CD4-positive, alpha-beta T cell (primary cell): ENCODE measurements around the gene WFDC2. TPM values are rescaled to one million over a fixed set of nuclear protein-coding genes. Genes with fewer than 3 reads are reported as not detected.

Source experiments
- ATAC-seq: fragments of 200-7000 bp; cut with Tn5 transposase; one replicate; pipeline ENCODE4 v1.10.0; 2022; ENCODE audit warnings: mild to moderate bottlenecking; ENCODE audit not compliant: poor library complexity
- CTCF ChIA-PET: fragments of 350-600 bp; sonication (Branson Sonifier 250); formaldehyde crosslinking; loops from one replicate; lab custom pipeline; 2021; ENCODE audit warnings: antibody characterized with exemption, inconsistent platforms; lab: Charles Lee
- POLR2A ChIA-PET: fragments of 350-600 bp; sonication (Branson Sonifier 250); formaldehyde crosslinking; loops from one replicate; lab custom pipeline; 2021; ENCODE audit warnings: antibody characterized with exemption, inconsistent platforms; lab: Charles Lee
- DNase-seq, 14 experiments: peaks; one replicate each; pipeline ENCODE4 v3.0.0-alpha.2; 2013 to 2020; ENCODE audit warnings: mixed read lengths in 2 of 14
- H3K27ac ChIP-seq, 2 donors: one replicate each; pipeline versions ENCODE4 v1.5.1 to v1.7.0; 2013; ENCODE audit warnings: low read length in 2 of 2, low read depth in 1 of 2, mild to moderate bottlenecking in 1 of 2
- H3K27me3 ChIP-seq, 2 experiments: 1 replicate in 1 of 2; 2 replicates in 1 of 2; pipeline versions ENCODE4 v1.6.1 to v1.7.0; 2013; ENCODE audit warnings: low read length in 2 of 2, control low read depth in 1 of 2, mild to moderate bottlenecking in 1 of 2, moderate library complexity in 1 of 2; ENCODE audit not compliant: insufficient read depth in 2 of 2, control insufficient read depth in 1 of 2
- H3K36me3 ChIP-seq: one replicate; pipeline ENCODE4 v1.6.1; 2013; ENCODE audit warnings: low read length, control low read depth; ENCODE audit not compliant: insufficient read depth
- H3K4me1 ChIP-seq: one replicate; pipeline ENCODE4 v1.6.1; 2013; ENCODE audit warnings: low read length, control low read depth; ENCODE audit not compliant: insufficient read depth
- H3K4me3 ChIP-seq: one replicate; pipeline ENCODE4 v1.5.1; 2013; ENCODE audit warnings: mild to moderate bottlenecking, low read length, moderate library complexity
- H3K9me3 ChIP-seq, 2 experiments: 1 replicate in 1 of 2; 2 replicates in 1 of 2; pipeline versions ENCODE4 v1.6.1 to v1.7.0; 2013; ENCODE audit warnings: low read length in 2 of 2, mild to moderate bottlenecking in 2 of 2, control low read depth in 1 of 2, moderate library complexity in 1 of 2; ENCODE audit not compliant: control insufficient read depth in 1 of 2, insufficient read depth in 1 of 2
- H3K27ac Mint-ChIP-seq: one replicate; pipeline ENCODE4 v1.8.0; 2020; ENCODE audit warnings: mixed read lengths
- H3K27me3 Mint-ChIP-seq: one replicate; pipeline ENCODE4 v1.8.0; 2021; ENCODE audit warnings: mixed read lengths
- H3K36me3 Mint-ChIP-seq: one replicate; pipeline ENCODE4 v1.8.0; 2021; ENCODE audit warnings: low read depth, mixed read lengths
- H3K4me1 Mint-ChIP-seq: one replicate; pipeline ENCODE4 v1.8.0; 2021; ENCODE audit warnings: low read depth, mixed read lengths
- H3K4me3 Mint-ChIP-seq: one replicate; pipeline ENCODE4 v1.8.0; 2020; ENCODE audit warnings: mild to moderate bottlenecking, mixed read lengths
- H3K9me3 Mint-ChIP-seq: one replicate; pipeline ENCODE4 v1.8.0; 2020; ENCODE audit warnings: mixed read lengths
- intact Hi-C, 2 experiments: fragments of 100-400 bp; cut with DNase I in 1 of 2; cut with micrococcal nuclease in 1 of 2; formaldehyde crosslinking; loops; one replicate each; pipeline versions ENCODE4 v1.15.1 to v1.9.0; 2023 to 2025; cut with DNase I, micrococcal nuclease
- total RNA-seq, 174 experiments: library from RNA in 2 of 174; stranded (reverse) in 2 of 174; gene quantifications; one replicate each; pipeline ENCODE4 v1.2.3 and lab custom pipeline; 2021 to 2026
- TF ChIP-seq, protein P1 (sequence below): fragments of 200-600 bp; IDR thresholded peaks from one replicate; pipeline ENCODE4 v1.8.0; 2022; ENCODE audit warnings: antibody characterized with exemption, mild to moderate bottlenecking

WFDC2 gene
- total RNA-seq, 2 experiments from 2014 or later: not detected

DNA sequence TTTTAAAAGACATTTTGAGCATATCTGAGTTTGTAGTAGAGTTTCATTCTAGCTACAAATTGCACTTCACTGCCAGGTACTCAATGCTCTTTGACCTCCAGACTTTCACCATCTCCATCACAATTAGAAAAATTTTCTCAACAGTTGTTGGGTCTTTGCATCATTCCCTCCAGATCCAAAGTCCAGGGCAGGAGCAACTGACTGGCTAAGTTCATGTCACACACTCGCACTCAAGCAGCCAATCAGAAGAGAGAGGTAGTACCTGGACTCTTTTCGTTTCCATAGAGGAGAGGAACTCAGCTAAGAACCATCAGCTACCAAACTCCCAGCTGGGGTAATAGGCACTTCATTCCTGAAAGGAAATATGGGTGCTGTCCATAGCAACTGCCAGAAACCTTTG lies 36.8 kb downstream of the WFDC2 start:
- peaks cover 66% of the 10 kb centered on the region for H3K27me3 Mint-ChIP-seq
- no peaks in the 10 kb centered on the region for H3K36me3 Mint-ChIP-seq
- Histone ChIP-seq H3K27ac (no peak overlapping the region), H3K4me1 (no peaks in the 10 kb centered on the region), H3K4me3 (no peak overlapping the region), H3K36me3 (no peaks in the 10 kb centered on the region), H3K9me3 (no peaks in the 10 kb centered on the region), H3K27me3 (peaks cover 5 to 21% of the 10 kb centered on the region in 2 experiments)
- H3K4me1 Mint-ChIP-seq: no peaks in the 10 kb centered on the region
- intact Hi-C loops: no loop called here
- TF ChIP-seq, protein P1, sequence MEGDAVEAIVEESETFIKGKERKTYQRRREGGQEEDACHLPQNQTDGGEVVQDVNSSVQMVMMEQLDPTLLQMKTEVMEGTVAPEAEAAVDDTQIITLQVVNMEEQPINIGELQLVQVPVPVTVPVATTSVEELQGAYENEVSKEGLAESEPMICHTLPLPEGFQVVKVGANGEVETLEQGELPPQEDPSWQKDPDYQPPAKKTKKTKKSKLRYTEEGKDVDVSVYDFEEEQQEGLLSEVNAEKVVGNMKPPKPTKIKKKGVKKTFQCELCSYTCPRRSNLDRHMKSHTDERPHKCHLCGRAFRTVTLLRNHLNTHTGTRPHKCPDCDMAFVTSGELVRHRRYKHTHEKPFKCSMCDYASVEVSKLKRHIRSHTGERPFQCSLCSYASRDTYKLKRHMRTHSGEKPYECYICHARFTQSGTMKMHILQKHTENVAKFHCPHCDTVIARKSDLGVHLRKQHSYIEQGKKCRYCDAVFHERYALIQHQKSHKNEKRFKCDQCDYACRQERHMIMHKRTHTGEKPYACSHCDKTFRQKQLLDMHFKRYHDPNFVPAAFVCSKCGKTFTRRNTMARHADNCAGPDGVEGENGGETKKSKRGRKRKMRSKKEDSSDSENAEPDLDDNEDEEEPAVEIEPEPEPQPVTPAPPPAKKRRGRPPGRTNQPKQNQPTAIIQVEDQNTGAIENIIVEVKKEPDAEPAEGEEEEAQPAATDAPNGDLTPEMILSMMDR: no peak
- ATAC-seq (no peak), DNase-seq (no peak)
- no peak overlapping the region for H3K27ac Mint-ChIP-seq
- H3K4me3 Mint-ChIP-seq: no peak overlapping the region
- no peaks in the 10 kb centered on the region for H3K9me3 Mint-ChIP-seq
- ChIA-PET POLR2A (no interaction called here), CTCF (no interaction called here)

DNA sequence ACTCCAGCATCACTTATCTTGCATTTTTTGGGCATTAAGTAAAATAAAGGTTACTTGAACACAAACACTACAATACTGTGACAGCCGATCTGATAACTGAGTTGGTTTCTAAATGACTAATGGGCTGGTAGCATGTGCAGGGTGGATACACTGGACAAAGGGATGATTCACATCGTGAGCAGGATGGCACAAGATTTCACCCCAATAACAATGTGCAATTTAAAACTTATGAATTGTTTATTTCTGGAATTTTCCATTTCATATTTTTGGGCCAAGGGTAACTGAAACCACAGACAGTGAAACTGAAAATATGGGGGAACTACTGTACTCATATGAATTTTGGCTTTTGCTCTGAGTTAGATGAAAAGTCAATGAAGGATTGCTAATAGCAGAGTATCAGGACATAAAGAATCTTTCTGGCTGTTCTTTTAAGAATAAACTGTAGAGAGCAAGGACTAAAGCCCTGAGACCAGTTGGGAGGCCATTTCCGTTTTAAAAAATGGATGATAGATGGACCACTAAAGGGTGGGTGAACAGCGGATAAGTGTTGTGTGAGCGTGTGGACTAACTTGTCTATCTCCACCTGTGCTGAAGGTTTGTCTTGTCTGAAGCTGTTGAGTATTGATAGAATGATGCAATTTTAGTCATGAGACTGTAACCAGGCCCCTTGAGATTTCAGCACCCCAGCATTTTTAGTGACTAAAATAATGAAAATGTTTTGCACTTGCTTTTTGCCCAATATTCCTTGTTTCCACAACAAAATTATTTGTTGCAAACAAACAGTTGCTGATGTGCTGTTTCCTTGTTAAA lies 37.7 kb downstream of the WFDC2 start:
- Mint-ChIP-seq H3K4me1 (no peaks in the 10 kb centered on the region), H3K27ac (no peak overlapping the region), H3K27me3 (peaks cover 65% of the 10 kb centered on the region)

DNA sequence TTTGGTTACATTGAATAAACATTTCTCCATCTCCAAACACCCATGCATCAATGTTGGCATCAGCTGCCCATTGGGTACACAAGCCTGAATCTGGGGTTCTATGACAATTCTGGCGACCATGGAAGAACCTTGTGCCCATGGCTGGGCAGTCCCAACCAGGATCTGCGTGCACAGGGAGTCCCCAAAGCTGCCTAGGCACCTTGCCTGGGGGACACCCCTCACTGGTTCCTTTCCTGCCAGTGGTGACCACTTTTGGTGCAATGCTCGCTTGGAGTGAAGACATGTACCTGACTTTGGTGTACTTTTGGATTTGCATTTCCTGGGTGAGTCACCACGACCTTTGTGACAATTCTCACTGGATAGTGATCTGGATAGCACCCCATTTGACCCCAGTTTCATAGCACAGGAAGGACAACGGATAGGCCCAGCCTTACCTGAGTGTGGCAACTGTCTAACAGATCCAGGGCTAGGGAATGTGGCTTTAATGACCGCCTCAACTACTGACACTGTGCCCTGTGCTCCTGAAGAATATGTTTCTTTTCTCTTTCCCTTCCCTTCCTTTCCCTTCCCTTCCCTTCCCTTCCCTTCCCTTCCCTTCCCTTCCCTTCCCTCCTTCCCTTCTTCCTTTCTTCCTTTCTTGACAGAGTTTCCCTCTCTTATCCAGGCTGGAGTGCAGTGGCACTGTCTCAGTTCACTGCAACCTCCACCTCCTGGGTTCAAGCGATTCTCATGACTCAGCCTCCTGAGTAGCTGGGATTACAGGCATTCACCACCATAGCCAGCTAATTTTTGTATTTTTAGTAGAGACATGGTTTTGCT lies 38.7 kb downstream of the WFDC2 start:
- no peak for ATAC-seq
- H3K36me3 Mint-ChIP-seq: no peaks in the 10 kb centered on the region
- H3K27me3 Mint-ChIP-seq: peaks cover 66% of the 10 kb centered on the region
- Histone ChIP-seq H3K9me3 (no peaks in the 10 kb centered on the region), H3K4me1 (no peaks in the 10 kb centered on the region), H3K4me3 (no peak overlapping the region), H3K27ac (no peak overlapping the region), H3K27me3 (peaks cover 4 to 24% of the 10 kb centered on the region in 2 experiments), H3K36me3 (no peaks in the 10 kb centered on the region)
- ChIA-PET POLR2A (no interaction called here), CTCF (no interaction called here)
- no peak overlapping the region for H3K4me3 Mint-ChIP-seq
- TF ChIP-seq, protein P1: no peak
- H3K27ac Mint-ChIP-seq: no peak overlapping the region
- no peaks in the 10 kb centered on the region for H3K4me1 Mint-ChIP-seq
- intact Hi-C loops: no loop called here
- DNase-seq: no peak
- H3K9me3 Mint-ChIP-seq: no peaks in the 10 kb centered on the region

More for the DNA sequence above, 37.7 kb downstream of the WFDC2 start:
- H3K27ac ChIP-seq: no peak overlapping the region
- intact Hi-C loops: no loop called here
- peaks cover 5 to 24% of the 10 kb centered on the region in 2 experiments for H3K27me3 ChIP-seq
- ATAC-seq (no peak), DNase-seq (no peak)
- no peaks in the 10 kb centered on the region for H3K36me3 ChIP-seq
- TF ChIP-seq, protein P1: no peak
- ChIA-PET POLR2A (no interaction called here), CTCF (no interaction called here)
- no peak overlapping the region for H3K4me3 Mint-ChIP-seq
- H3K4me1 ChIP-seq: no peaks in the 10 kb centered on the region
- H3K9me3 Mint-ChIP-seq: no peaks in the 10 kb centered on the region
- no peak overlapping the region for H3K4me3 ChIP-seq
- H3K36me3 Mint-ChIP-seq: no peaks in the 10 kb centered on the region
- no peaks in the 10 kb centered on the region for H3K9me3 ChIP-seq
